BLaER1 (cell line): ENCODE data around the gene LMCD1.
A peak's percentile ranks its signal among the peaks of the same experiment; 100 is the strongest.

Experiments
- H3K27ac ChIP-seq: shearing (Covaris generic); formaldehyde crosslinking; 2 replicates; pipeline ENCODE4 v1.8.1; 2022
- H3K27me3 ChIP-seq: shearing (Covaris generic); formaldehyde crosslinking; 2 replicates; pipeline ENCODE4 v1.8.1; 2022
- H3K36me3 ChIP-seq: shearing (Covaris generic); formaldehyde crosslinking; 2 replicates; pipeline ENCODE4 v1.8.1; 2022
- H3K4me1 ChIP-seq: shearing (Covaris generic); formaldehyde crosslinking; 2 replicates; pipeline ENCODE4 v1.8.1; 2022
- H3K4me2 ChIP-seq: shearing (Covaris generic); formaldehyde crosslinking; 2 replicates; pipeline ENCODE4 v1.8.1; 2022
- H3K4me3 ChIP-seq: shearing (Covaris generic); formaldehyde crosslinking; 2 replicates; pipeline ENCODE4 v1.8.1; 2022
- H3K9ac ChIP-seq: shearing (Covaris generic); formaldehyde crosslinking; 2 replicates; pipeline ENCODE4 v1.8.1; 2022
- H3K9me3 ChIP-seq: shearing (Covaris generic); formaldehyde crosslinking; 2 replicates; pipeline ENCODE4 v1.8.1; 2022
- H4K20me1 ChIP-seq: shearing (Covaris generic); formaldehyde crosslinking; 2 replicates; pipeline ENCODE4 v1.8.1; 2022
- Cebpa-rat ChIP-seq: shearing (Covaris generic); IDR thresholded peaks from 2 replicates; pipeline ENCODE4 v1.8.1; 2022

The LMCD1 gene

GRCh38 chr3:8593021-8593827 is 91.6 kb downstream of the LMCD1 start:
- Histone ChIP-seq H3K4me3 (no peak overlapping the region), H3K9me3 (peaks cover 18% of the 10 kb centered on the region), H3K9ac (no peak overlapping the region), H3K4me2 (peak overlapping the region; percentile 22; the same call in 1 of the 2 replicates), H4K20me1 (no peaks in the 10 kb centered on the region), H3K36me3 (no peaks in the 10 kb centered on the region), H3K27me3 (no peaks in the 10 kb centered on the region), H3K27ac (peak overlapping the region; percentile 28; the same call in 1 of the 2 replicates), H3K4me1 (peaks cover 23% of the 10 kb centered on the region)
- no peak for TF ChIP-seq Cebpa-rat

GRCh38 chr3:8595252-8595651 is 93.6 kb downstream of the LMCD1 start:
- no peaks in the 10 kb centered on the region for H4K20me1 ChIP-seq
- H3K9ac ChIP-seq: no peak overlapping the region
- H3K27me3 ChIP-seq: no peaks in the 10 kb centered on the region
- H3K4me3 ChIP-seq: no peak overlapping the region
- H3K4me2 ChIP-seq: no peak overlapping the region
- no peak for TF ChIP-seq Cebpa-rat
- peaks cover 23% of the 10 kb centered on the region for H3K4me1 ChIP-seq
- H3K27ac ChIP-seq: no peak overlapping the region
- no peaks in the 10 kb centered on the region for H3K36me3 ChIP-seq
- H3K9me3 ChIP-seq: peaks cover 18% of the 10 kb centered on the region

- Histone ChIP-seq H4K20me1 (no peaks in the 10 kb centered on the region), H3K36me3 (no peaks in the 10 kb centered on the region), H3K4me1 (peaks cover 23% of the 10 kb centered on the region), H3K4me2 (no peak overlapping the region), H3K4me3 (no peak overlapping the region), H3K27me3 (no peaks in the 10 kb centered on the region), H3K9me3 (peaks cover 18% of the 10 kb centered on the region), H3K27ac (no peak overlapping the region), H3K9ac (no peak overlapping the region)
- no peak for TF ChIP-seq Cebpa-rat
Measured at GRCh38 chr3:8595695-8596115, 94.1 kb downstream of the LMCD1 start.

GRCh38 chr3:8596321-8597218 is 94.9 kb downstream of the LMCD1 start:
- Histone ChIP-seq H3K27me3 (no peaks in the 10 kb centered on the region), H3K27ac (no peak overlapping the region), H3K4me3 (no peak overlapping the region), H3K4me2 (peak overlapping the region; percentile 27), H3K9ac (no peak overlapping the region), H3K4me1 (peaks cover 23% of the 10 kb centered on the region), H3K9me3 (peaks cover 18% of the 10 kb centered on the region), H3K36me3 (no peaks in the 10 kb centered on the region), H4K20me1 (no peaks in the 10 kb centered on the region)
- no peak for TF ChIP-seq Cebpa-rat

GRCh38 chr3:8597219-8597853 is 95.7 kb downstream of the LMCD1 start:
- Histone ChIP-seq H3K9ac (no peak overlapping the region), H3K27me3 (no peaks in the 10 kb centered on the region), H3K4me3 (no peak overlapping the region), H3K4me2 (no peak overlapping the region), H4K20me1 (no peaks in the 10 kb centered on the region), H3K27ac (no peak overlapping the region), H3K36me3 (no peaks in the 10 kb centered on the region), H3K9me3 (peaks cover 18% of the 10 kb centered on the region), H3K4me1 (peaks cover 23% of the 10 kb centered on the region)
- no peak for TF ChIP-seq Cebpa-rat

GRCh38 chr3:8599146-8599545 is 97.5 kb downstream of the LMCD1 start:
- no peak overlapping the region for H3K4me3 ChIP-seq
- TF ChIP-seq Cebpa-rat: no peak
- H3K36me3 ChIP-seq: no peaks in the 10 kb centered on the region
- H3K27me3 ChIP-seq: no peaks in the 10 kb centered on the region
- H3K4me1 ChIP-seq: peaks cover 12% of the 10 kb centered on the region
- no peak overlapping the region for H3K9ac ChIP-seq
- no peak overlapping the region for H3K27ac ChIP-seq
- no peaks in the 10 kb centered on the region for H4K20me1 ChIP-seq
- H3K4me2 ChIP-seq: no peak overlapping the region
- peaks cover 14% of the 10 kb centered on the region for H3K9me3 ChIP-seq

GRCh38 chr3:8600457-8600856 is 98.8 kb downstream of the LMCD1 start:
- Histone ChIP-seq H3K9me3 (peaks cover 1% of the 10 kb centered on the region; the same call in 1 of the 2 replicates), H4K20me1 (no peaks in the 10 kb centered on the region)

GRCh38 chr3:8603115-8603710 is 101.6 kb downstream of the LMCD1 start:
- no peaks in the 10 kb centered on the region for H3K27me3 ChIP-seq
- no peaks in the 10 kb centered on the region for H4K20me1 ChIP-seq

More at GRCh38 chr3:8600457-8600856, 98.8 kb downstream of the LMCD1 start:
- no peaks in the 10 kb centered on the region for H3K27me3 ChIP-seq
- H3K9ac ChIP-seq: no peak overlapping the region
- H3K4me3 ChIP-seq: no peak overlapping the region
- no peak overlapping the region for H3K4me2 ChIP-seq
- no peak overlapping the region for H3K27ac ChIP-seq
- TF ChIP-seq Cebpa-rat: no peak
- peaks cover 12% of the 10 kb centered on the region for H3K4me1 ChIP-seq
- no peaks in the 10 kb centered on the region for H3K36me3 ChIP-seq

GRCh38 chr3:8604006-8604405 is 102.4 kb downstream of the LMCD1 start:
- Histone ChIP-seq H3K9ac (no peak overlapping the region), H3K4me1 (no peaks in the 10 kb centered on the region), H3K36me3 (no peaks in the 10 kb centered on the region), H3K9me3 (no peaks in the 10 kb centered on the region), H3K4me2 (no peak overlapping the region), H4K20me1 (no peaks in the 10 kb centered on the region), H3K27ac (no peak overlapping the region), H3K4me3 (no peak overlapping the region), H3K27me3 (no peaks in the 10 kb centered on the region)
- no peak for TF ChIP-seq Cebpa-rat

More at GRCh38 chr3:8603115-8603710, 101.6 kb downstream of the LMCD1 start:
- no peak overlapping the region for H3K9ac ChIP-seq
- H3K4me3 ChIP-seq: no peak overlapping the region
- H3K27ac ChIP-seq: no peak overlapping the region
- no peak overlapping the region for H3K4me2 ChIP-seq
- no peaks in the 10 kb centered on the region for H3K36me3 ChIP-seq
- H3K9me3 ChIP-seq: no peaks in the 10 kb centered on the region
- no peaks in the 10 kb centered on the region for H3K4me1 ChIP-seq
- TF ChIP-seq Cebpa-rat: no peak
